ENCODE data around the gene OGT. TPM values are rescaled to one million over a fixed set of nuclear protein-coding genes. Genes with fewer than 3 reads are reported as not detected.

The OGT gene
- total RNA-seq, 1 experiment from 2014 or later: 143 TPM

GRCh38 chrX:71579136-71579989, 46.5 kb downstream of the OGT start:
- Histone ChIP-seq H4K20me1 (ENCODE audit: insufficient read depth) (no peaks in the 10 kb centered on the region), H3K4me3 (replicated peaks in 1 of 2; ENCODE audit: low read depth in 1 of 2, low read length in 2 of 2) (no peak overlapping the region), H2AFZ (ENCODE audit: low read depth, low read length, poor library complexity, severe bottlenecking) (no peak overlapping the region), H3K36me3 (ENCODE audit: control insufficient read depth in 1 of 2, insufficient read depth in 2 of 2, low read length in 2 of 2) (peaks cover 0 to 2% of the 10 kb centered on the region in 2 experiments; a peak in 3 of 4 replicates), H3K79me2 (ENCODE audit: insufficient read depth, low read length) (no peaks in the 10 kb centered on the region), H3K9ac (ENCODE audit: low read length) (no peak overlapping the region), H3K27ac (ENCODE audit: low read depth, low read length) (no peak overlapping the region), H3K9me2 (ENCODE audit: insufficient read depth) (no peaks in the 10 kb centered on the region), H3K27me3 (ENCODE audit: insufficient read depth, low read length) (no peaks in the 10 kb centered on the region), H3K9me3 (ENCODE audit: control insufficient read depth in 1 of 2, insufficient read depth in 1 of 2, low read depth in 1 of 2, low read length in 2 of 2) (no peaks in the 10 kb centered on the region), H3K4me1 (ENCODE audit: control insufficient read depth in 1 of 2, insufficient read depth in 2 of 2, low read length in 2 of 2) (no peaks in the 10 kb centered on the region), H3K4me2 (ENCODE audit: low read length) (no peak overlapping the region)
- ChIA-PET RAD21 (ENCODE audit: low non-redundant PET in 1 of 2, low total read pairs in 2 of 2, uncharacterized antibody in 2 of 2, unreplicated experiment in 2 of 2) (no interaction called here), POLR2A (no interaction called here), CTCF (no interaction called here)
- ATAC-seq (no peak), DNase-seq (ENCODE audit: low read depth, low spot score) (no peak)
- intact Hi-C loops (cut with micrococcal nuclease): no loop called here
- BruUV-seq (replicated peaks): no TSS peak
- TF ChIP-seq POLR2AphosphoS5 (IDR thresholded peaks at IDR 0.05; ENCODE audit: low read depth, low read length) (no peak), EZH2 (IDR thresholded peaks at IDR 0.05) (no peak), ELF1 (IDR thresholded peaks at IDR 0.05; ENCODE audit: borderline replicate concordance, low read depth) (no peak), ZFX (IDR thresholded peaks at IDR 0.05) (no peak), POLR2A (IDR thresholded peaks at IDR 0.05; ENCODE audit: borderline replicate concordance, extremely low read depth, insufficient read depth, insufficient read length) (no peak), ZNF274 (IDR thresholded peaks at IDR 0.05; ENCODE audit: low read depth, low read length) (no peak), ZBTB33 (IDR thresholded peaks at IDR 0.05; ENCODE audit: extremely low read depth, insufficient replicate concordance, low read length) (no peak), SP1 (IDR thresholded peaks at IDR 0.05; ENCODE audit: low read depth) (no peak), RAD21 (IDR thresholded peaks at IDR 0.05; ENCODE audit: low read depth) (no peak), FOSL1 (IDR thresholded peaks at IDR 0.05; ENCODE audit: low read depth) (no peak), ATF3 (IDR thresholded peaks at IDR 0.05) (no peak)

Measured in HCT116 (cell line).